HCT116 (cell line): ENCODE data around the gene INAVA. TPM values are rescaled to one million over a fixed set of nuclear protein-coding genes. Genes with fewer than 3 reads are reported as not detected.

Experiments used
- ATAC-seq: fragments of 200-7000 bp; cut with Tn5 transposase; 2 replicates; pipeline ENCODE4 v1.9.1; 2020; ENCODE audit warnings: mild to moderate bottlenecking, moderate library complexity
- BruUV-seq: library from RNA; stranded (reverse); fragments of 400-500 nt; replicated peaks from 2 replicates; lab custom pipeline; 2021; lab: Mats Ljungman, UMichigan
- CTCF ChIA-PET: fragments of 300-600 bp; sonication (Branson Sonifier 250); formaldehyde crosslinking; loops from one replicate; lab custom pipeline; 2021; ENCODE audit warnings: antibody characterized with exemption; lab: Charles Lee
- POLR2A ChIA-PET: fragments of 300-600, 350-600 bp; sonication (Branson Sonifier 250); formaldehyde crosslinking; loops from one replicate; lab custom pipeline; 2021; ENCODE audit warnings: antibody characterized with exemption; lab: Charles Lee
- RAD21 ChIA-PET, 2 experiments: fragments of 300-600 bp; sonication (Branson Sonifier 250); formaldehyde crosslinking; loops; one replicate each; lab custom pipeline; 2023; ENCODE audit warnings: low total read pairs in 2 of 2; ENCODE audit not compliant: uncharacterized antibody in 2 of 2, unreplicated experiment in 2 of 2, low non-redundant PET in 1 of 2; lab: Charles Lee
- DNase-seq: peaks from one replicate; pipeline ENCODE4 v3.0.0-alpha.2; 2010; ENCODE audit warnings: low read depth, low spot score
- H2AFZ ChIP-seq: fragments of 200-600 bp; shearing (Covaris generic), sonication (generic); 2 replicates; pipeline ENCODE4 v1.6.1; 2017; ENCODE audit warnings: low read depth, mixed run types, mixed read lengths, antibody characterized with exemption, low read length; ENCODE audit not compliant: poor library complexity, severe bottlenecking
- H3K27ac ChIP-seq: 2 replicates; pipeline ENCODE4 v1.5.1; 2012; ENCODE audit warnings: low read depth, low read length
- H3K27me3 ChIP-seq: fragments of 200-600 bp; sonication (generic); 2 replicates; pipeline ENCODE4 v1.6.1; 2016; ENCODE audit warnings: mixed run types, low read length, mixed read lengths; ENCODE audit not compliant: insufficient read depth
- H3K36me3 ChIP-seq, 2 experiments: fragments of 200-500 bp in 1 of 2; fragments of 200-600 bp in 1 of 2; sonication (Bioruptor generic) in 1 of 2; sonication (generic) in 1 of 2; 2 replicates each; pipeline versions ENCODE4 v1.5.1 to v1.6.1; 2014 to 2016; ENCODE audit warnings: low read length in 2 of 2, inconsistent platforms in 1 of 2, mixed read lengths in 1 of 2, mixed run types in 1 of 2; ENCODE audit not compliant: insufficient read depth in 2 of 2, control insufficient read depth in 1 of 2
- H3K4me1 ChIP-seq, 2 experiments: fragments of 200-600 bp in 1 of 2; sonication (generic) in 1 of 2; 2 replicates each; pipeline versions ENCODE4 v1.5.1 to v1.6.1; 2012 to 2017; ENCODE audit warnings: low read length in 2 of 2, inconsistent platforms in 1 of 2, mild to moderate bottlenecking in 1 of 2, mixed read lengths in 1 of 2, mixed run types in 1 of 2, moderate library complexity in 1 of 2; ENCODE audit not compliant: insufficient read depth in 2 of 2, control insufficient read depth in 1 of 2
- H3K4me2 ChIP-seq: fragments of 200-600 bp; sonication (generic); 2 replicates; pipeline ENCODE4 v1.6.1; 2017; ENCODE audit warnings: mixed run types, low read length, mixed read lengths
- H3K4me3 ChIP-seq, 2 experiments: fragments of 200-600 bp in 1 of 2; sonication (generic) in 1 of 2; replicated peaks in 1 of 2; 2 replicates each; pipeline ENCODE4 v1.5.1; 2011 to 2016; ENCODE audit warnings: low read length in 2 of 2, control low read depth in 1 of 2, low read depth in 1 of 2, mild to moderate bottlenecking in 1 of 2, mixed read lengths in 1 of 2, mixed run types in 1 of 2
- H3K79me2 ChIP-seq: fragments of 200-600 bp; sonication (generic); 2 replicates; pipeline ENCODE4 v1.6.1; 2017; ENCODE audit warnings: mild to moderate bottlenecking, mixed run types, low read length, moderate library complexity, mixed read lengths; ENCODE audit not compliant: insufficient read depth
- H3K9ac ChIP-seq: fragments of 200-600 bp; sonication (generic); 2 replicates; pipeline ENCODE4 v1.6.1; 2016; ENCODE audit warnings: low read length, mixed read lengths
- H3K9me2 ChIP-seq: fragments of 200-600 bp; sonication (generic), shearing (Covaris generic); 2 replicates; pipeline ENCODE4 v1.6.1; 2017; ENCODE audit warnings: mixed run types, mild to moderate bottlenecking, moderate library complexity; ENCODE audit not compliant: insufficient read depth
- H3K9me3 ChIP-seq, 2 experiments: fragments of 200-500 bp in 1 of 2; fragments of 200-600 bp in 1 of 2; sonication (Bioruptor generic) in 1 of 2; sonication (generic) in 1 of 2; 2 replicates each; pipeline ENCODE4 v1.6.1; 2014 to 2017; ENCODE audit warnings: low read length in 2 of 2, mixed read lengths in 2 of 2, inconsistent platforms in 1 of 2, low read depth in 1 of 2, mild to moderate bottlenecking in 1 of 2, mixed run types in 1 of 2, moderate library complexity in 1 of 2; ENCODE audit not compliant: control insufficient read depth in 1 of 2, insufficient read depth in 1 of 2
- H4K20me1 ChIP-seq: fragments of 200-600 bp; sonication (generic), shearing (Covaris generic); 2 replicates; pipeline ENCODE4 v1.6.1; 2017; ENCODE audit warnings: mixed run types, mild to moderate bottlenecking, moderate library complexity; ENCODE audit not compliant: insufficient read depth
- ATF3 ChIP-seq: IDR thresholded peaks from 2 replicates; pipeline ENCODE4 v1.6.1; 2012
- CEBPB ChIP-seq: IDR thresholded peaks from 2 replicates; pipeline ENCODE4 v1.6.1; 2012; ENCODE audit warnings: low read depth
- ELF1 ChIP-seq: IDR thresholded peaks from 2 replicates; pipeline ENCODE4 v1.6.1; 2012; ENCODE audit warnings: low read depth, borderline replicate concordance
- FOSL1 ChIP-seq: IDR thresholded peaks from 2 replicates; pipeline ENCODE4 v1.6.1; 2012; ENCODE audit warnings: low read depth
- MAX ChIP-seq: IDR thresholded peaks from 2 replicates; pipeline ENCODE4 v1.6.1; 2012
- TCF7L2 ChIP-seq: IDR thresholded peaks from 2 replicates; pipeline ENCODE4 v1.7.0; 2011; ENCODE audit warnings: borderline replicate concordance, inconsistent platforms; ENCODE audit not compliant: insufficient read depth, insufficient read length; ENCODE audit errors: extremely low read depth
- ZFX ChIP-seq: fragments of 450-650 bp; IDR thresholded peaks from 2 replicates; pipeline ENCODE4 v1.6.1; 2017
- ZNF274 ChIP-seq: fragments of 200-500 bp; sonication (Bioruptor generic); IDR thresholded peaks from 2 replicates; pipeline ENCODE4 v1.6.1; 2014; ENCODE audit warnings: mild to moderate bottlenecking, low read depth, low read length, inconsistent platforms
- intact Hi-C: fragments of 100-400 bp; cut with micrococcal nuclease; formaldehyde crosslinking; loops from 2 replicates; pipeline ENCODE4 v1.10.0; 2022
- total RNA-seq: library from RNA; stranded (reverse); gene quantifications from one replicate; pipeline ENCODE4 v1.2.1, GENCODE V29; 2021; ENCODE audit not compliant: unreplicated experiment

The INAVA gene
- total RNA-seq, 1 experiment from 2014 or later: 18.8 TPM

GRCh38 chr1:200959411-200959921 lies 64.8 kb downstream of the INAVA start:
- Histone ChIP-seq H3K9me3 (no peaks in the 10 kb centered on the region), H3K27me3 (no peaks in the 10 kb centered on the region), H3K9ac (no peak overlapping the region), H3K9me2 (no peaks in the 10 kb centered on the region), H3K4me1 (no peaks in the 10 kb centered on the region), H4K20me1 (no peaks in the 10 kb centered on the region), H3K27ac (no peak overlapping the region), H3K79me2 (no peaks in the 10 kb centered on the region)
- no TSS peak for BruUV-seq
- ATAC-seq: no peak
- POLR2A ChIA-PET: no interaction called here
- TF ChIP-seq ELF1: no peak
- no peak for TF ChIP-seq TCF7L2
- TF ChIP-seq ZFX: no peak
- no peak for TF ChIP-seq ZNF274
- no peak for TF ChIP-seq ATF3
- TF ChIP-seq CEBPB: no peak
- TF ChIP-seq, all 23 proteins: peak for 0
- Histone ChIP-seq H2AFZ (no peak overlapping the region), H3K36me3 (no peaks in the 10 kb centered on the region), H3K4me3 (no peak overlapping the region), H3K4me2 (no peak overlapping the region)
- CTCF ChIA-PET: no interaction called here
- RAD21 ChIA-PET: no interaction called here
- intact Hi-C loops: no loop called here
- DNase-seq: no peak

GRCh38 chr1:200960236-200960947 lies 65.7 kb downstream of the INAVA start:
- no TSS peak for BruUV-seq
- H2AFZ ChIP-seq: no peak overlapping the region
- H3K4me1 ChIP-seq: no peaks in the 10 kb centered on the region

More at GRCh38 chr1:200960236-200960947, 65.7 kb downstream of the INAVA start:
- DNase-seq: no peak
- no peaks in the 10 kb centered on the region for H3K9me3 ChIP-seq
- no peak for ATAC-seq
- H3K9ac ChIP-seq: no peak overlapping the region
- H3K27me3 ChIP-seq: no peaks in the 10 kb centered on the region
- H3K4me2 ChIP-seq: no peak overlapping the region
- no peak overlapping the region for H3K4me3 ChIP-seq
- ChIA-PET RAD21 (no interaction called here), CTCF (interaction anchor here (0.7 kb wide), 1 partner anchor 12 kb away, joined by 3 read pairs; no protein-coding TSS in a partner anchor), POLR2A (no interaction called here)
- no peaks in the 10 kb centered on the region for H4K20me1 ChIP-seq
- intact Hi-C loops: no loop called here
- no peaks in the 10 kb centered on the region for H3K36me3 ChIP-seq
- H3K79me2 ChIP-seq: no peaks in the 10 kb centered on the region
- TF ChIP-seq MAX (no peak), FOSL1 (no peak), ZNF274 (no peak), ELF1 (no peak), ZFX (no peak)
- H3K9me2 ChIP-seq: no peaks in the 10 kb centered on the region
- no peak overlapping the region for H3K27ac ChIP-seq
